SU-DHL-6 (cell line): ENCODE measurements around the gene SYPL2.

Source experiments
- EZH2phosphoT487 ChIP-seq: fragments of 200-600 bp; sonication (generic), shearing (Covaris generic); conservative IDR thresholded peaks from 2 replicates; pipeline ENCODE4 v1.6.1; 2018; ENCODE audit warnings: mild to moderate bottlenecking, antibody characterized with exemption, low read length, moderate library complexity, mixed read lengths
- TF ChIP-seq, protein P1 (sequence below): fragments of 200-600 bp; sonication (generic); IDR thresholded peaks from one replicate; pipeline ENCODE4 v1.5.1; 2017; ENCODE audit warnings: antibody characterized with exemption, mild to moderate bottlenecking, low read length, moderate library complexity; ENCODE audit not compliant: insufficient read depth, poor library complexity, severe bottlenecking

DNA sequence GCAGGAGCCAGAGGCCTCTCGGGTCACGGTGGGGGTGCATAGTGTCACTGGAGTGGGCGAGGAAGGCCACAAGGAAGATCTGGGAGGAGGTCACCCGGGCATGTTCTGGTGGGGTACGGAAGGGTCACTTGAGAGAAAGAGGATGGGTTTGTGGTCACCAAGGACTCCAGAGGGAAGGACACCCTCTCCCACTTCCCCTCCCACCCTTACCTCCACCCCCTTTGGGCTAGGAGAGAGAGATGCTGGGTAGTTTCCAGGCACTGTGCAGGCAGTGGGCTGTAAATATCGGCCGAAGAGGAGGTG is 42.5 kb downstream of the SYPL2 start:
- TF ChIP-seq EZH2phosphoT487 = no peak
- TF ChIP-seq, protein P1, sequence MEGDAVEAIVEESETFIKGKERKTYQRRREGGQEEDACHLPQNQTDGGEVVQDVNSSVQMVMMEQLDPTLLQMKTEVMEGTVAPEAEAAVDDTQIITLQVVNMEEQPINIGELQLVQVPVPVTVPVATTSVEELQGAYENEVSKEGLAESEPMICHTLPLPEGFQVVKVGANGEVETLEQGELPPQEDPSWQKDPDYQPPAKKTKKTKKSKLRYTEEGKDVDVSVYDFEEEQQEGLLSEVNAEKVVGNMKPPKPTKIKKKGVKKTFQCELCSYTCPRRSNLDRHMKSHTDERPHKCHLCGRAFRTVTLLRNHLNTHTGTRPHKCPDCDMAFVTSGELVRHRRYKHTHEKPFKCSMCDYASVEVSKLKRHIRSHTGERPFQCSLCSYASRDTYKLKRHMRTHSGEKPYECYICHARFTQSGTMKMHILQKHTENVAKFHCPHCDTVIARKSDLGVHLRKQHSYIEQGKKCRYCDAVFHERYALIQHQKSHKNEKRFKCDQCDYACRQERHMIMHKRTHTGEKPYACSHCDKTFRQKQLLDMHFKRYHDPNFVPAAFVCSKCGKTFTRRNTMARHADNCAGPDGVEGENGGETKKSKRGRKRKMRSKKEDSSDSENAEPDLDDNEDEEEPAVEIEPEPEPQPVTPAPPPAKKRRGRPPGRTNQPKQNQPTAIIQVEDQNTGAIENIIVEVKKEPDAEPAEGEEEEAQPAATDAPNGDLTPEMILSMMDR = no peak
